Hypothalamus (tissue), 51 donors: ENCODE results near the gene CLDN5.
A peak's percentile ranks its signal among the peaks of the same experiment; 100 is the strongest.

Source experiments
- DNase-seq, 51 donors: peaks; one replicate each; lab custom pipeline; 2025; lab: John Stamatoyannopoulos, UW

CLDN5 gene

GRCh38 chr22:19523240-19524169 is 705 bp downstream of the CLDN5 start:
- DNase-seq: no peak

DNA sequence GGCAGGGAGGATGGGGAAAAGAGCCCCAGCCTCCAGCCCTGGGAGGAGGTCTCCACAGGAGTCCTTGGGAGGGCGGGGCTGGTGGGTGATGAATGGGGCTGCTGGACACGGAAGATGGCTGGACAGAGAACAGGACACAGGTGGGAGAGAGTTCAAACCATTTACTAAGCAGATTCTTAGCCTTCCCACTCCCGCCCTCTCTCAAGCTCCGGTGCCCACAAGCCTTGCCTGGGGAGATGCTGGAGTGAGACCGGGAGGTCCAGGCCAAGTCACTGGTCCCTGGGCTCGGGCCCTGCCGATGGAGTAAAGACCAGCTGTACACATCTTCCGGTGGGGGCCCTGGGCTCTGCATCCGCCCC is 1.4 kb downstream of the CLDN5 start:
- DNase-seq: no peak

- DNase-seq: peak in 39 of 51 donors; percentile 2 to 86 (median 45)
Measured at GRCh38 chr22:19522190-19522880, 1.9 kb downstream of the CLDN5 start.

- no peak for DNase-seq
Measured at GRCh38 chr22:19520566-19521305, 3.5 kb downstream of the CLDN5 start.

DNA sequence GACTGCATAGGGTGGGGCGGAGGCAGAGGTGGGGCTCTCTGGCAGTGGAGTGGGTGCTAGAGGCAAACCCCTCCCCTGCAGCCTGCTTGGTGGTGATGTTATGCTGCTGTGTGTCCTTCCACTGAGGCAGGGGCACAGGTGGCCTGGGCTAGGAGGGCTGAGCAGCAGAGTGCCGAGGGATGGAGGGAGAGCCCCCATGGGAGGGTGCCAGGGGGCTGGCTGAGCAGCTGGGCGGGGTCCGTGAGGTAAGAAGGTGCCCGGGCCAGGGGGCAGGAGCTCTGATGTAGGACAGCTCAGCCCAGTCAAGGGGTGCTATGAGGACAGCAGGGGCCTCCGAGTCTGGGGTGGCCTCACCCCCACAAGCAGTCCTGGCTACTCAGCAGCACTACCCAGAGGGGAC is 4.2 kb downstream of the CLDN5 start:
- no peak for DNase-seq

- peak in 11 of 51 donors; percentile 7 to 49 (median 22) for DNase-seq
Measured at GRCh38 chr22:19519041-19519926, 4.9 kb downstream of the CLDN5 start.

- no peak for DNase-seq
Measured at GRCh38 chr22:19518635-19519034, 5.6 kb downstream of the CLDN5 start.

DNA sequence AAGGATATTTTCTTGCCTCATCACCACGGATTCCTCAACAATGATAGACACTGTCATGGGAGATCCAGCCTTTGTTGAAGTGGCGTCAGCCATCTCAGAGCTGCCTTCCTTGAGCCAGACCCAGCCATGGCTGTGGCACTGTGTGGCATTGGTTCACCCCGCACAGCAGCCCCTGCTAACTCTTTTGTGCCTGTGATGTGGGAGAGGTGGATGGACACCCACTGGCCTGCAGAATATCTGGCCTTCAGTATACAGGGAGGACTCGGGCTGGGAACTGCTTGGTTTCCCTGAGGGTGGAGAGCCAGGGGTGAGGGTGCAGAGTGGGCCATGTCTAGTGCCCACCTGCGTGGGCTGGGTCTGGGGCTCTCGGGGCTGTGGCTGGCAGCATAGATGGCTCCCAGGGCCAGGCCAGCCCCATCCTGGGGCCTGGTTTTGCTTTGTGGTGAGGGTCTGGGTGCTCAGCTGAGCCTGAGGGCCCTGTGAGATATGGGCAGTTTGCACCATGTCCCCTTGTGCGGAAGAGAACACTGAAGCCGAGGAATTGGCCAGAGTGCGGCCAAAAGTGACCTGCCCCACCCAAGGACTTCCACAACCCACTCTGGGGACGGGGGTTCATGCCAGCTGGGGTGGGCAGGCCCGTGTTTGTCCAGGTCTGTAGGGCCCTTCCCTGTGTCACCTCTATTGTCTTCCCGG is 6.1 kb downstream of the CLDN5 start:
- DNase-seq: no peak

GRCh38 chr22:19517171-19517500 is 7.1 kb downstream of the CLDN5 start:
- DNase-seq: no peak

GRCh38 chr22:19516378-19517170 is 7.6 kb downstream of the CLDN5 start:
- DNase-seq: no peak

- DNase-seq: no peak
Measured at GRCh38 chr22:19515654-19516377, 8.4 kb downstream of the CLDN5 start.

DNA sequence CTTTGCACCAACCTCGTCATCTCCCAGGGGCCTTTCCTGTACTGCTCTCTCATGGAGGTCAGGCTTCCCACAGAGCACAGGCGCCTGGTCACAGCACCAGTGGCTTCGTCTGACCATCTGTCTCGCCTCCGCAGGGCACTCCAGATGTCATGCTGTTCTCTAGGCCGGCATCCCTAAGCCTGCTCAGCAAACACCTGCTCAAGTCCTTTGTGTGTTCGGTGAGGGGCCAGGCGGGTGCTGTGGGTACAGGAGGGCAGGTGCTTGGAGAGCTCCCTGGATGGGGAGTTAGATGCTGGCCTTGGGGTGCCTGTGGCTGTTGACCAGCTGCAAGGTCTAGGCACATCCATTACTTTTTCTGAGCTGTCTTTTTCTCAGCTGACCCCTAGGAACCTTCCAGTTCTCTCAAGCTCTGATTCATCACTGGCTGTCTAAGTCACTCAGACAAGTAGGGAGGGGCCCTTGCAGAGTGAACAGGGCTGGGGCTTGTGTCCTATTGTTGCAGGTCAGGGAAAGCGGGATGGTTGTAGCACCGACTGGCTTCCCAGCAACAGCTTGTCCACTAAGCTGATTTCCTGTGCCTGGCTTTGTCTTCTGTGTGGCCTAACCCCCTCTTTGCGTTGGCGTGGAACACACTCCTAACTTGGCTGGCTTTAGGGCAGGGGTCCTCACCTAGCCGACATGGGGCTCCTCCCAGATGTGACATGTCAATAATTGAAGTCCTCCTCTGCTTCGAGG is 9.2 kb downstream of the CLDN5 start:
- DNase-seq: no peak

DNA sequence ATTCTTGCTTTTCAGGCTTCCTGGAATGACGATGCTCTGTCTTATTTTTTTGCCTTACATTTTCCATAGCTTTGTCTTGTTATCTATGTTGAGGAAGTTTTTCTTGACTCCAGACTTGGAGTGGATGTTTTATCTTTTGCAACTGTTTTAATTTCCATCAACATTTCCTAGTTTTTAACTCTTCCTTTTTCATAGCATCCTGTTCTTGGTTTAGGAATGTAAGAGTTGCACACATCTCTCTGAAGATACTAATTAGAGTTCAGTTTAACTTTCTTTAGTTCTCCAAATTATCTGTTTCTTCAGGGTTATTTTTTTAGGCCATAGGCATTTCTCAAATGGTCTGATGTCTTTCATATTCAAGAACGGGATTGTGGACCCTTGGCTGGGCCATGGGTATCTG is 10.4 kb downstream of the CLDN5 start:
- no peak for DNase-seq

DNA sequence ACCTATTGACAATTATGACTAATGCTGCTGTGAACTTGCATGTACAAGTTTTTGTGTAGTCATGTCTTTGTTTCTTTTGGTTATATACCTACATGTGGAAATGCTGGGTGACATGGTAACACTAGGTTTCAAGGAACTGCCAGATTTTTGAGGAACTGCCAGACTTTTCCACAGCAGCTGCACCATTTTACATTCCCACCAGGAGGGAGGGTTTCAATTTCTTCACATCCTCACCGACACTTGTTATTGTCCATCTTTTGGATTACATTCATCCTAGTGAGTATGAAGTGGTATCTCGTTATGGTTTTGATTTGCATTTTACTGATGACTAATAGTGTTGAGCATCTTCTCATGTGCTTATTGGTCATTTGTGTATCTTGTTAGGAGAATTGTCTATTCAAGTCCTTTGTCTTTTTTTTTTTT is 13.3 kb downstream of the CLDN5 start:
- DNase-seq: no peak

- no peak for DNase-seq
Measured at GRCh38 chr22:19509923-19510322, 14.3 kb downstream of the CLDN5 start.

DNA sequence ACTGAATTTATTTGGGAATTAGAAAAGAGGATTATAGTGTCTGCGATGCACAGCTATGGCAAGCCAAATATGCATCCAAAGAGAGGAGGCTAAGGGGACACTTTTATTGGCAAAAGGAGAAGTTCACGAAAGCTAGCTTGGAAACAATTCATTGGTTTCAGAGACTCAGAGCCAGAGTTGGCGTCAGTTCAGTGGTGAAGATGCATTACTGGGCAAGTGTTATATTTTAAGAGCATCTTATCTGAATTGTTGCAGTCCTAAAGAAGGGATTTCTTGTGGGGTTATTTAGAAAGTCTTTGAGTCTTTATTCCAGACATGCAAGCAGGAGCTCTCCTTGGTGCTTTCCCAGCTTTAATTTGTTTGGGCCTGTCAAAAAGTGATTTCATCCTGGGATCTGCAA is 15.0 kb downstream of the CLDN5 start:
- DNase-seq: no peak

DNA sequence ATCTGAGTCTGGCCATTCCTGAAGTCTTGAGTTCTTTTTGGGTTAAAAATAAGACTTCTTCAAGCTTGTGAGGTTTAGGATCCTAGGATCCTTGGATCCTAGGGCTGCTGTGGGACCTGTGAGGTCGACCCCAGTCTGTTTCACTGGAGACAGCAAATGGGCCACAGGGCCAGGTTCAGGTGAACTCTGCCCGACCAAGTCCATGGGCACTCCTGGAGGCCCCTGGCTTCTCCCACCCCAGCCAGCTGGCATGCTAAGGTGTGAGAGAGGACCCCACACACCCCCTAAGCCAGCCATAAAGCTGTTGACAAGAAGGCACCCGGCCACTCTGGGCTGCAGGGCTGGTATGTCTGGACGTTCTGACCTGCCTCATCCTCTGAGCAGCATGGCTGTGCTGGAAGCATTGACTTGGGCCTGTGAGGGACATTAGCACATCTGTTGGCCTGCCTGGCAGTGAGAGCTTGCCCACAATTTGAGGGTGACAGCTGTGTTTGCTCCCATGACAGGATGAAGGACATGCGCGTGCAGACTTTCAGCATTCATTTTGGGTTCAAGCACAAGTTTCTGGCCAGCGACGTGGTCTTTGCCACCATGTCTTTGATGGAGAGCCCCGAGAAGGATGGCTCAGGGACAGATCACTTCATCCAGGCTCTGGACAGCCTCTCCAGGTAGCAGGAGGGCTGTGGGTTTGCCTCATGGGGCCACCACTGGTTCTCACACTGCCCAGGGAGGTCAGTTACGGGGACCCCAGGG is 16.0 kb downstream of the CLDN5 start:
- no peak for DNase-seq
